SK-N-SH (cell line): ENCODE measurements around the gene S1PR3. TPM values are rescaled to one million over a fixed set of nuclear protein-coding genes. Genes with fewer than 3 reads are reported as not detected.

Experiments
- CTCF ChIA-PET: fragments of 300-600, 350-600 bp; formaldehyde crosslinking; extraction: SDS; loops from one replicate; lab custom pipeline; 2021; lab: Yijun Ruan, JAX
- POLR2A ChIA-PET: fragments of 350-600 bp; sonication (Branson Sonifier 250); formaldehyde crosslinking; extraction: SDS; loops from one replicate; lab custom pipeline; 2020; ENCODE audit warnings: antibody characterized with exemption, inconsistent platforms; lab: Yijun Ruan, JAX
- DNase-seq: peaks from one replicate; pipeline ENCODE4 v3.0.0; 2012
- H2AFZ ChIP-seq: fragments of 200-600 bp; sonication (generic); 2 replicates; pipeline ENCODE4 v1.8.1; 2016; ENCODE audit warnings: antibody characterized with exemption, mild to moderate bottlenecking, low read depth
- H3F3A ChIP-seq: fragments of 200-600 bp; sonication (generic); replicated peaks from 2 replicates; pipeline ENCODE3; 2016; ENCODE audit warnings: antibody characterized with exemption, mild to moderate bottlenecking; ENCODE audit not compliant: insufficient read depth
- H3K27ac ChIP-seq, 2 experiments: fragments of 200-500 bp in 1 of 2; fragments of 200-600 bp in 1 of 2; sonication (Bioruptor generic) in 1 of 2; sonication (generic), shearing (Covaris generic) in 1 of 2; 2 replicates each; pipeline versions ENCODE4 v1.5.1 to v1.6.1; 2014 to 2016; ENCODE audit warnings: low read depth in 2 of 2, inconsistent platforms in 1 of 2, low read length in 1 of 2, mild to moderate bottlenecking in 1 of 2, mixed read lengths in 1 of 2
- H3K27me3 ChIP-seq: fragments of 200-600 bp; sonication (generic), shearing (Covaris generic); 2 replicates; pipeline ENCODE4 v1.6.1; 2016; ENCODE audit warnings: mixed run types; ENCODE audit not compliant: insufficient read depth
- H3K36me3 ChIP-seq, 2 experiments: fragments of 200-500 bp in 1 of 2; fragments of 200-600 bp in 1 of 2; sonication (Bioruptor generic) in 1 of 2; sonication (generic) in 1 of 2; replicated peaks in 1 of 2; 2 replicates each; pipeline versions ENCODE3 to v1.5.1; 2014 to 2016; ENCODE audit warnings: low read length in 1 of 2, mild to moderate bottlenecking in 1 of 2; ENCODE audit not compliant: insufficient read depth in 2 of 2, control insufficient read depth in 1 of 2
- H3K4me1 ChIP-seq, 2 experiments: fragments of 200-500 bp in 1 of 2; fragments of 200-600 bp in 1 of 2; sonication (Bioruptor generic) in 1 of 2; sonication (generic), shearing (Covaris generic) in 1 of 2; 2 replicates each; pipeline versions ENCODE4 v1.5.1 to v1.6.1; 2014 to 2016; ENCODE audit warnings: low read depth in 1 of 2, low read length in 1 of 2, mixed run types in 1 of 2; ENCODE audit not compliant: insufficient read depth in 2 of 2, control insufficient read depth in 1 of 2
- H3K4me2 ChIP-seq: fragments of 200-600 bp; sonication (generic), shearing (Covaris generic); 2 replicates; pipeline ENCODE4 v1.6.1; 2017; ENCODE audit warnings: mixed run types
- H3K4me3 ChIP-seq, 2 experiments: fragments of 200-500 bp in 1 of 2; fragments of 200-600 bp in 1 of 2; sonication (Bioruptor generic) in 1 of 2; sonication (generic), shearing (Covaris generic) in 1 of 2; 2 replicates each; pipeline versions ENCODE4 v1.5.1 to v1.8.1; 2014 to 2016; ENCODE audit warnings: low read depth in 2 of 2, inconsistent platforms in 1 of 2, low read length in 1 of 2, mild to moderate bottlenecking in 1 of 2, mixed read lengths in 1 of 2, moderate library complexity in 1 of 2
- H3K79me2 ChIP-seq: fragments of 200-600 bp; sonication (generic); 2 replicates; pipeline ENCODE4 v1.8.1; 2017; ENCODE audit warnings: mild to moderate bottlenecking; ENCODE audit not compliant: insufficient read depth
- H3K9ac ChIP-seq: fragments of 200-600 bp; sonication (generic); 2 replicates; pipeline ENCODE4 v1.6.1; 2017; ENCODE audit warnings: mixed run types
- H3K9me2 ChIP-seq: fragments of 200-600 bp; sonication (generic); 2 replicates; pipeline ENCODE4 v1.6.1; 2017; ENCODE audit warnings: mixed run types
- H3K9me3 ChIP-seq: fragments of 200-600 bp; sonication (generic); 2 replicates; pipeline ENCODE4 v1.6.1; 2017; ENCODE audit warnings: mixed run types, mild to moderate bottlenecking, moderate library complexity
- H4K20me1 ChIP-seq: fragments of 200-600 bp; sonication (generic); 2 replicates; pipeline ENCODE4 v1.6.1; 2017; ENCODE audit warnings: mild to moderate bottlenecking, mixed run types; ENCODE audit not compliant: insufficient read depth
- EP300 ChIP-seq, 2 experiments: IDR thresholded peaks; 2 replicates each; pipeline versions ENCODE4 v1.4.0 to v1.6.1; 2012; ENCODE audit warnings: borderline replicate concordance in 1 of 2, low read depth in 1 of 2, low read length in 1 of 2
- GATA2 ChIP-seq: sonication (generic); formaldehyde crosslinking; IDR thresholded peaks from 2 replicates; pipeline ENCODE4 v1.5.0; 2020; ENCODE audit warnings: mild to moderate bottlenecking, missing genetic modification reagents
- JUND ChIP-seq: IDR thresholded peaks from 2 replicates; pipeline ENCODE4 v1.4.0; 2012
- MAX ChIP-seq: IDR thresholded peaks from 2 replicates; pipeline ENCODE4 v1.4.0; 2012; ENCODE audit warnings: low read depth
- MEF2A ChIP-seq: IDR thresholded peaks from 2 replicates; pipeline ENCODE4 v1.4.0; 2012; ENCODE audit warnings: low read depth, borderline replicate concordance
- NFIC ChIP-seq: IDR thresholded peaks from 2 replicates; pipeline ENCODE4 v1.4.0; 2012; ENCODE audit warnings: borderline replicate concordance
- POLR2AphosphoS5 ChIP-seq: IDR thresholded peaks from 2 replicates; pipeline ENCODE4 v1.6.1; 2012; ENCODE audit warnings: low read depth, low read length
- RAD21 ChIP-seq: IDR thresholded peaks from 2 replicates; pipeline ENCODE4 v1.6.1; 2012; ENCODE audit warnings: mild to moderate bottlenecking, low read length
- REST ChIP-seq: IDR thresholded peaks from 2 replicates; pipeline ENCODE4 v1.6.1; 2012; ENCODE audit warnings: mild to moderate bottlenecking, low read depth, low read length, moderate library complexity
- RFX5 ChIP-seq: IDR thresholded peaks from 2 replicates; pipeline ENCODE4 v1.6.1; 2012; ENCODE audit warnings: mild to moderate bottlenecking, improper control_type of control experiment, low read length
- YY1 ChIP-seq: IDR thresholded peaks from 2 replicates; pipeline ENCODE4 v1.4.0; 2012; ENCODE audit warnings: low read depth, mild to moderate bottlenecking
- WGBS: methylation state at CpG from one replicate; pipeline ENCODE4 v1.1.6; 2017; ENCODE audit warnings: low lambda C conversion rate; 5-methylcytosine and 5-hydroxymethylcytosine counted together
- polyA plus RNA-seq, 3 experiments: library from polyadenylated mRNA; depleted of rRNA; stranded (reverse); fragments of >200 nt; gene quantifications; 2 replicates each; pipeline ENCODE4 v1.2.3, GENCODE V29; 2012
- TF ChIP-seq, protein P1 (sequence below): IDR thresholded peaks from 2 replicates; pipeline ENCODE4; 2012
- TF ChIP-seq, protein P2 (sequence below): fragments of 200-600 bp; sonication (generic); IDR thresholded peaks from 2 replicates; pipeline ENCODE4 v1.6.1; 2017; ENCODE audit warnings: antibody characterized with exemption, mild to moderate bottlenecking, moderate library complexity
- TF ChIP-seq, protein P3 (sequence below): IDR thresholded peaks from 2 replicates; pipeline ENCODE4 v1.4.0; 2012; ENCODE audit warnings: low read depth, borderline replicate concordance
- TF ChIP-seq, protein P4 (sequence below): fragments of 150-350 bp; IDR thresholded peaks from 2 replicates; pipeline ENCODE4 v1.6.1; 2017; ENCODE audit warnings: antibody characterized with exemption, low read length, low read depth, borderline replicate concordance

S1PR3 gene
- polyA plus RNA-seq, 1 of the 3 experiments (the other 2 are of a cell fraction), result 2.5 TPM

DNA sequence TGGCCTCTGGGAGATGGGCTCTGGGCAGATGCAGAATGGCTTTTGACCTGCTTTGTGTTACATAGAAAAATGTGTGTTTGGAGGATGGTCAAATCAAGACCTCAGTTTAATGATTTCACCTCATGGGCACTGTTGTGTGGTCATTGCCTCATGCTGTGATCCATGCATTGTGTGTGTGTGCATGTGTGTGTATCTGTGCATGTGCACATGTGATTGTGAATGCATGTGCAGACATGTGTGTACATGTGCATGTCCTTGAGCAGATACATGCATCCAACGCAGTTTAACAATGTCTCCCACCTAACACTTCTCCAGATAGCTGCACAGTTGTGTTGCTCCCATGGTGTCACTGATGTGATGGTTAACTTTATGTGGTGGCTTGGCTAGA, 40.1 kb upstream of the S1PR3 start:
- no peak for TF ChIP-seq POLR2AphosphoS5
- no peak for TF ChIP-seq MEF2A
- TF ChIP-seq MAX, result no peak
- TF ChIP-seq, protein P1, sequence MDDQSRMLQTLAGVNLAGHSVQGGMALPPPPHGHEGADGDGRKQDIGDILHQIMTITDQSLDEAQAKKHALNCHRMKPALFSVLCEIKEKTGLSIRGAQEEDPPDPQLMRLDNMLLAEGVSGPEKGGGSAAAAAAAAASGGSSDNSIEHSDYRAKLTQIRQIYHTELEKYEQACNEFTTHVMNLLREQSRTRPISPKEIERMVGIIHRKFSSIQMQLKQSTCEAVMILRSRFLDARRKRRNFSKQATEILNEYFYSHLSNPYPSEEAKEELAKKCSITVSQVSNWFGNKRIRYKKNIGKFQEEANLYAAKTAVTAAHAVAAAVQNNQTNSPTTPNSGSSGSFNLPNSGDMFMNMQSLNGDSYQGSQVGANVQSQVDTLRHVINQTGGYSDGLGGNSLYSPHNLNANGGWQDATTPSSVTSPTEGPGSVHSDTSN, result no peak
- TF ChIP-seq, protein P2, sequence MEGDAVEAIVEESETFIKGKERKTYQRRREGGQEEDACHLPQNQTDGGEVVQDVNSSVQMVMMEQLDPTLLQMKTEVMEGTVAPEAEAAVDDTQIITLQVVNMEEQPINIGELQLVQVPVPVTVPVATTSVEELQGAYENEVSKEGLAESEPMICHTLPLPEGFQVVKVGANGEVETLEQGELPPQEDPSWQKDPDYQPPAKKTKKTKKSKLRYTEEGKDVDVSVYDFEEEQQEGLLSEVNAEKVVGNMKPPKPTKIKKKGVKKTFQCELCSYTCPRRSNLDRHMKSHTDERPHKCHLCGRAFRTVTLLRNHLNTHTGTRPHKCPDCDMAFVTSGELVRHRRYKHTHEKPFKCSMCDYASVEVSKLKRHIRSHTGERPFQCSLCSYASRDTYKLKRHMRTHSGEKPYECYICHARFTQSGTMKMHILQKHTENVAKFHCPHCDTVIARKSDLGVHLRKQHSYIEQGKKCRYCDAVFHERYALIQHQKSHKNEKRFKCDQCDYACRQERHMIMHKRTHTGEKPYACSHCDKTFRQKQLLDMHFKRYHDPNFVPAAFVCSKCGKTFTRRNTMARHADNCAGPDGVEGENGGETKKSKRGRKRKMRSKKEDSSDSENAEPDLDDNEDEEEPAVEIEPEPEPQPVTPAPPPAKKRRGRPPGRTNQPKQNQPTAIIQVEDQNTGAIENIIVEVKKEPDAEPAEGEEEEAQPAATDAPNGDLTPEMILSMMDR, result no peak
- no peak for TF ChIP-seq RAD21
- no peak for TF ChIP-seq JUND

DNA sequence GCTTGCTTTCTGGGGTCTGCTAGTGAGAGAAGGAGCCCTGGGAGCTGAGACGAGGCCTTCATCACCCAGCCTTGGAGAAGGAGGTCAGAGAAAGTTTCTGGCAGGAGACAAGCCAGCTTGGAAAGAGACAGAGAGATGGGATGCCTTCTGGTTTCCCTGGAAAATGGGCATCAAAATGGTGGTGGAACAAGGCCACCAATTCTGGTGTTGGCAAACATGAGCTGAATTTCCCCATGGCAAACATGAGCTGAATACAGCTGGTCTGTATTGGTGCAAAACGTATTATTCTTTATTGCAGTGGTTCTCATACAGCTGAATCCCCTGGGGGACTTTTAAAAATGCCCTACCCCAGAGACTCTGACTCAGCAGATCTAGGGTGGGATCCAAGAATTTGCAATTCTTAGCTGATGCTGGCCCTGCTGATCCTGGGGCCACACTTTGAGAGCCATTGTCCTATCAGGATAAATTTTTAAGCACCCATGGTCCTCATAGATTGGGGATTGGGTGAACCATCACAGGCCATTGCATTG, 39.1 kb upstream of the S1PR3 start:
- Histone ChIP-seq H2AFZ (no peak overlapping the region), H3K27me3 (no peaks in the 10 kb centered on the region), H3K9me2 (no peaks in the 10 kb centered on the region), H3F3A (no peaks in the 10 kb centered on the region), H3K27ac (no peak overlapping the region), H3K36me3 (no peaks in the 10 kb centered on the region), H3K4me1 (peaks cover 9 to 23% of the 10 kb centered on the region in 2 experiments; a peak in 2 of 4 replicates), H3K9ac (no peak overlapping the region), H3K79me2 (no peaks in the 10 kb centered on the region), H4K20me1 (no peaks in the 10 kb centered on the region), H3K9me3 (no peaks in the 10 kb centered on the region), H3K4me3 (no peak overlapping the region), H3K4me2 (no peak overlapping the region)
- 79% methylated on average over 1 of the region's 2 CpGs for WGBS
- POLR2A ChIA-PET, result no interaction called here
- no peak for DNase-seq
- CTCF ChIA-PET, result interaction anchor here (1.1 kb wide), 1 partner anchor 373 kb away, joined by 4 read pairs; no protein-coding TSS in a partner anchor
- TF ChIP-seq POLR2AphosphoS5, result no peak
- no peak for TF ChIP-seq EP300 (IDR thresholded peaks at IDR 0.05; ENCODE audit: borderline replicate concordance in 1 of 2, low read depth in 1 of 2, low read length in 1 of 2)
- TF ChIP-seq, protein P3, sequence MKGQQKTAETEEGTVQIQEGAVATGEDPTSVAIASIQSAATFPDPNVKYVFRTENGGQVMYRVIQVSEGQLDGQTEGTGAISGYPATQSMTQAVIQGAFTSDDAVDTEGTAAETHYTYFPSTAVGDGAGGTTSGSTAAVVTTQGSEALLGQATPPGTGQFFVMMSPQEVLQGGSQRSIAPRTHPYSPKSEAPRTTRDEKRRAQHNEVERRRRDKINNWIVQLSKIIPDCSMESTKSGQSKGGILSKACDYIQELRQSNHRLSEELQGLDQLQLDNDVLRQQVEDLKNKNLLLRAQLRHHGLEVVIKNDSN, result no peak
- TF ChIP-seq, protein P4, sequence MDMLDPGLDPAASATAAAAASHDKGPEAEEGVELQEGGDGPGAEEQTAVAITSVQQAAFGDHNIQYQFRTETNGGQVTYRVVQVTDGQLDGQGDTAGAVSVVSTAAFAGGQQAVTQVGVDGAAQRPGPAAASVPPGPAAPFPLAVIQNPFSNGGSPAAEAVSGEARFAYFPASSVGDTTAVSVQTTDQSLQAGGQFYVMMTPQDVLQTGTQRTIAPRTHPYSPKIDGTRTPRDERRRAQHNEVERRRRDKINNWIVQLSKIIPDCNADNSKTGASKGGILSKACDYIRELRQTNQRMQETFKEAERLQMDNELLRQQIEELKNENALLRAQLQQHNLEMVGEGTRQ, result no peak
- TF ChIP-seq REST, result no peak
- TF ChIP-seq, protein P2, result no peak
- no peak for TF ChIP-seq GATA2 (CRISPR knock-in tag)
- TF ChIP-seq YY1, result no peak
- no peak for TF ChIP-seq NFIC
- no peak for TF ChIP-seq RFX5

More for the DNA sequence above, 40.1 kb upstream of the S1PR3 start:
- Histone ChIP-seq H3K4me2 (no peak overlapping the region), H3K79me2 (no peaks in the 10 kb centered on the region), H3K27me3 (no peaks in the 10 kb centered on the region), H3K4me3 (no peak overlapping the region), H2AFZ (no peak overlapping the region), H3F3A (no peaks in the 10 kb centered on the region), H3K4me1 (peaks cover 9 to 23% of the 10 kb centered on the region in 2 experiments; a peak in 2 of 4 replicates), H4K20me1 (no peaks in the 10 kb centered on the region), H3K27ac (no peak overlapping the region), H3K9me2 (no peaks in the 10 kb centered on the region), H3K9ac (no peak overlapping the region), H3K36me3 (no peaks in the 10 kb centered on the region), H3K9me3 (no peaks in the 10 kb centered on the region)
- ChIA-PET CTCF (no interaction called here), POLR2A (no interaction called here)
- WGBS, result 57% methylated on average over 1 of the region's 1 CpG
- DNase-seq, result no peak
